ENCODE results near the gene UNC5B.

Gene UNC5B

GRCh38 chr10:71339796-71340589, 127.6 kb downstream of the UNC5B start:
- H3K4me3 ChIP-seq (ENCODE audit: control insufficient read depth, low read depth, low read length) = no peak overlapping the region
- TF ChIP-seq CTCF (IDR thresholded peaks at IDR 0.05; ENCODE audit: control insufficient read depth, insufficient read depth, low read depth, low read length, missing control alignments) = no peak
- DNase-seq (ENCODE audit: low read depth) = no peak

DNA sequence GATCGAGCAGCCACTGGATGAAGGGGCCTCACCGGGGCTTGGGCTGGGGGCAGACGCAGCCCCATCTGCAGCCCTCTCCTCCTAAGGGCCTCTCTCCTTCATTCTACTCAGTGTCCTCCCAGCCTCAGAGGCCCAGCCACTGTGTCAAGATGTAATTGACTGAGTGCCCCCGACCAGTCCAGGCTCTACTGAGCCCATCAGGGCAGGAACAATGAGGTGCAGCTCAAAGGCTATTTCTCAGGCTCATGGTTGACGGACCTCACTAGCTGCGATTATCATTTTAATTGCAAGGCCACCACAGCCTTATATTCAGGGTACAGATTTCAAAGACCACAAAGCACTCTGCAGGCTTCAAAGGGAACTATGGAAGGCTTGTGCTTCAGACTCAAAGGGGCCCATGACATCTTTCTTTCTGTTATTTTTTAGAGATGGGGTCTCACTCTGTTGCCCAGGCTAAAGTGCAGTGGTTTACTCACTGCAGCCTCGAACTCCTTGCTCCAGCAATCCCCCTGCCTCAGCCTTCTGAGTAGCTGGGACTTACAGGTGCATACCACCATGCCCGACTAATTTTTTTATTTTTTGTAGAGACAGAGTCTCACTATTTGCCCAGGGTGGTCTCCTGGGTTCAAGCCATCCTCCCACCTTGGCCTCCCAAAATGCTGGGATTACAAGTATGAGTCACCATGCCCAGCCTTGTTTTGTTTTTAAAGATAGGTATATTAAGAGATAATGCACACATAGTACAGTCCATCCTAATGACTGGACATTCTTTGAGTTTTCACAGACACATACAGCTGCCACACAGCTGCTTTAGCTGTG, 130.4 kb downstream of the UNC5B start:
- no peak for TF ChIP-seq CTCF (IDR thresholded peaks at IDR 0.05; ENCODE audit: control insufficient read depth, insufficient read depth, low read depth, low read length, missing control alignments)
- no peak for DNase-seq (ENCODE audit: low read depth)
- no peak overlapping the region for H3K4me3 ChIP-seq (ENCODE audit: control insufficient read depth, low read depth, low read length)

GRCh38 chr10:71343392-71343773, 131.0 kb downstream of the UNC5B start:
- no peak for DNase-seq (ENCODE audit: low read depth)
- H3K4me3 ChIP-seq (ENCODE audit: control insufficient read depth, low read depth, low read length) = no peak overlapping the region
- TF ChIP-seq CTCF (IDR thresholded peaks at IDR 0.05; ENCODE audit: control insufficient read depth, insufficient read depth, low read depth, low read length, missing control alignments) = no peak

- no peak for DNase-seq (ENCODE audit: low read depth)
- TF ChIP-seq CTCF (IDR thresholded peaks at IDR 0.05; ENCODE audit: control insufficient read depth, insufficient read depth, low read depth, low read length, missing control alignments) = no peak
- H3K4me3 ChIP-seq (ENCODE audit: control insufficient read depth, low read depth, low read length) = no peak overlapping the region
Observed at GRCh38 chr10:71344154-71344925, 132.0 kb downstream of the UNC5B start.

- no peak for DNase-seq (ENCODE audit: low read depth)
- TF ChIP-seq CTCF (IDR thresholded peaks at IDR 0.05; ENCODE audit: control insufficient read depth, insufficient read depth, low read depth, low read length, missing control alignments) = no peak
- no peak overlapping the region for H3K4me3 ChIP-seq (ENCODE audit: control insufficient read depth, low read depth, low read length)
Observed at GRCh38 chr10:71344993-71345480, 132.7 kb downstream of the UNC5B start.

- no peak for TF ChIP-seq CTCF (IDR thresholded peaks at IDR 0.05; ENCODE audit: control insufficient read depth, insufficient read depth, low read depth, low read length, missing control alignments)
- H3K4me3 ChIP-seq (ENCODE audit: control insufficient read depth, low read depth, low read length) = no peak overlapping the region
- no peak for DNase-seq (ENCODE audit: low read depth)
Observed at GRCh38 chr10:71345694-71346093, 133.3 kb downstream of the UNC5B start.
